ENCODE measurements around the gene PTTG1.

The PTTG1 gene

GRCh38 chr5:160445132-160445531 lies 23.5 kb downstream of the PTTG1 start:
- no peak for TF ChIP-seq MYC (IDR thresholded peaks at IDR 0.05; ENCODE audit: low read depth, low read length)
- TF ChIP-seq POLR2A (IDR thresholded peaks at IDR 0.05; ENCODE audit: extremely low read depth, insufficient read length), result no peak
- no peak for TF ChIP-seq MAX (IDR thresholded peaks at IDR 0.05; ENCODE audit: low read depth, low read length)
- TF ChIP-seq CTCF (IDR thresholded peaks at IDR 0.05; ENCODE audit: low read depth, low read length), result no peak
- H3K4me3 ChIP-seq (ENCODE audit: low read depth, low read length), result no peak overlapping the region
- DNase-seq (ENCODE audit: low read depth), result no peak

- no peak overlapping the region for H3K4me3 ChIP-seq (ENCODE audit: low read depth, low read length)
- TF ChIP-seq MAX (IDR thresholded peaks at IDR 0.05; ENCODE audit: low read depth, low read length) (no peak), CTCF (IDR thresholded peaks at IDR 0.05; ENCODE audit: low read depth, low read length) (no peak), POLR2A (IDR thresholded peaks at IDR 0.05; ENCODE audit: extremely low read depth, insufficient read length) (no peak), MYC (IDR thresholded peaks at IDR 0.05; ENCODE audit: low read depth, low read length) (no peak)
- DNase-seq (ENCODE audit: low read depth), result no peak
These were observed 24.1 kb downstream of the PTTG1 start for GRCh38 chr5:160445751-160446150.

GRCh38 chr5:160448886-160449285 lies 27.2 kb downstream of the PTTG1 start:
- no peak for TF ChIP-seq MAX (IDR thresholded peaks at IDR 0.05; ENCODE audit: low read depth, low read length)
- TF ChIP-seq MYC (IDR thresholded peaks at IDR 0.05; ENCODE audit: low read depth, low read length), result no peak
- no peak for TF ChIP-seq CTCF (IDR thresholded peaks at IDR 0.05; ENCODE audit: low read depth, low read length)
- TF ChIP-seq POLR2A (IDR thresholded peaks at IDR 0.05; ENCODE audit: extremely low read depth, insufficient read length), result no peak
- H3K4me3 ChIP-seq (ENCODE audit: low read depth, low read length), result no peak overlapping the region
- DNase-seq (ENCODE audit: low read depth), result no peak

- DNase-seq (ENCODE audit: low read depth), result no peak
- TF ChIP-seq POLR2A (IDR thresholded peaks at IDR 0.05; ENCODE audit: extremely low read depth, insufficient read length), result no peak
- TF ChIP-seq CTCF (IDR thresholded peaks at IDR 0.05; ENCODE audit: low read depth, low read length), result no peak
- no peak for TF ChIP-seq MYC (IDR thresholded peaks at IDR 0.05; ENCODE audit: low read depth, low read length)
- TF ChIP-seq MAX (IDR thresholded peaks at IDR 0.05; ENCODE audit: low read depth, low read length), result no peak
- H3K4me3 ChIP-seq (ENCODE audit: low read depth, low read length), result no peak overlapping the region
These were observed 27.8 kb downstream of the PTTG1 start for GRCh38 chr5:160449458-160449857.

DNA sequence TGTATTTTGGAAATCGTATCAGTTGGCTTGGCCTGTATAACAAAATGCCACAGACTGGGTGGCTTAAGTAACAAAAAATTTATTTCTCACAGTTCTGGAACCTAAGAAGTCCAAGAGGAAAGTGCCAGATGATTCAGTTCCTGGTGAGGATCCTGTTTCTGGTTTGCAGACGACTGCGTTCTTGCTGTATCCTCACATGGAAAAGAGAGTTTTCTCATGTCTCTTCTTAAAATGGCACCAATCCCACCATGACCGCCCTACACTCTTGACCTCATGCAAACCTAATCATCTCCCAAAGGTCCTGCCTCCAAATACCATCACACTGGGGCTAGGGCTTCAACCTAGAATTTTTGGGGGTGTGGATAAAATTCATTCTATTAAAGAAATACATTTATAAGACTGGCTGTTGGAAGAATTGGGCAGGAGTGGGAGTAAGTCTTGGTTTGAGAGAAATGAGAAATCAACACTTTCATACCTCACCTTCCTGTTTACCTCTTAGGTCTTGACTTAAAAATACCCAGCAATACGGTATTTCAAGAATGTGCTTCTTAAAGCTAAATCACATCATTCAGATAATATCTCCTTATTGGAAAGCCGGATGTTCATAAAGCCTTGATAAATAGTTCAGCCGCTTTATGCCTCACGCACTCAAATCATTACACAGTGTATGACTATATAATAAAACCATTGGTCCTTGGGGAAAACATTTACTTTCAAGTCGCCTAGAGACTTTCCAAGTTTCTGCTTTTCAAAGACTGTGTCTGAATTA lies 28.7 kb downstream of the PTTG1 start:
- no peak overlapping the region for H3K4me3 ChIP-seq (ENCODE audit: low read depth, low read length)
- DNase-seq (ENCODE audit: low read depth), result no peak
- no peak for TF ChIP-seq POLR2A (IDR thresholded peaks at IDR 0.05; ENCODE audit: extremely low read depth, insufficient read length)
- no peak for TF ChIP-seq MYC (IDR thresholded peaks at IDR 0.05; ENCODE audit: low read depth, low read length)
- TF ChIP-seq MAX (IDR thresholded peaks at IDR 0.05; ENCODE audit: low read depth, low read length), result no peak
- no peak for TF ChIP-seq CTCF (IDR thresholded peaks at IDR 0.05; ENCODE audit: low read depth, low read length)

All from NB4 (cell line).